Liver (tissue), 3 donors: ENCODE measurements around the gene CCDC154.

Source experiments
- EGR1 ChIP-seq, 2 donors: IDR thresholded peaks; 2 replicates each; pipeline ENCODE4 v1.6.1; 2016 to 2018; ENCODE audit warnings: antibody characterized with exemption in 2 of 2, low read depth in 2 of 2
- FOXA1 ChIP-seq: IDR thresholded peaks from 2 replicates; pipeline ENCODE4 v1.6.1; 2016; ENCODE audit warnings: antibody characterized with exemption
- JUND ChIP-seq, 2 donors: IDR thresholded peaks; 2 replicates each; pipeline ENCODE4 v1.6.1; 2016; ENCODE audit warnings: antibody characterized with exemption in 2 of 2
- RAD21 ChIP-seq, 2 donors: IDR thresholded peaks; 2 replicates each; pipeline ENCODE4 v1.6.1; 2016; ENCODE audit warnings: antibody characterized with exemption in 2 of 2, mild to moderate bottlenecking in 2 of 2
- RXRA ChIP-seq, 2 donors: IDR thresholded peaks; 2 replicates each; pipeline ENCODE4 v1.6.1; 2017 to 2018; ENCODE audit warnings: antibody characterized with exemption in 2 of 2, mild to moderate bottlenecking in 1 of 2
- SP1 ChIP-seq: IDR thresholded peaks from 2 replicates; pipeline ENCODE4 v1.6.1; 2018; ENCODE audit warnings: antibody characterized with exemption, mild to moderate bottlenecking
- TAF1 ChIP-seq: conservative IDR thresholded peaks from 2 replicates; pipeline ENCODE4 v1.6.1; 2016; ENCODE audit warnings: antibody characterized with exemption, mild to moderate bottlenecking
- YY1 ChIP-seq: IDR thresholded peaks from 2 replicates; pipeline ENCODE4 v1.6.1; 2016; ENCODE audit warnings: antibody characterized with exemption, mild to moderate bottlenecking
- TF ChIP-seq, protein P1 (sequence below): fragments of 150-350 bp; IDR thresholded peaks from 2 replicates; pipeline ENCODE4 v1.5.1; 2017; ENCODE audit warnings: improper control_type of control experiment, low read depth, low read length; ENCODE audit not compliant: missing input control
- TF ChIP-seq, protein P2 (sequence below): IDR thresholded peaks from 2 replicates; pipeline ENCODE4 v1.6.1; 2016; ENCODE audit warnings: antibody characterized with exemption, mild to moderate bottlenecking
- TF ChIP-seq, protein P3 (sequence below): IDR thresholded peaks from 2 replicates; pipeline ENCODE4 v1.6.1; 2016; ENCODE audit warnings: antibody characterized with exemption
- donor health status: healthy.
- donor health status: healthy.

DNA sequence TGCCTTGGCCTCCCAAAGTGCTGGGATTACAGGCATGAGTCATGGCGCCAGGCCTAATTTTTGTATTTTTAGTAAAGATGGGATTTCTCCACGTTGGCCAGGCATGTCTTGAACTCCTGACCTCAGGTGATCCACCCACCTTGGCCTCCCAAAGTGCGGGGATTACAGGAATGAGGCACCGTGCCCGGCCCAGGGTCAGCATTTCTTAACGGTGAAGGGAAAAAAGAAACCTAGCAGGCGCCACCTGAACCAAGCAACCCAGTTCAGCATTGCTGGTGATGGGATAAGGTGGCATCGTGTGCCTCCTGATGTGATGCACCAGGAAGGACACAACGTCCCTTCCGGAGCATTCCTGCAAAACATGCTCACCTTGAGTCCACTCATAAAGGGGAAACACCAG, 32.7 kb upstream of the CCDC154 start:
- TF ChIP-seq, protein P1, sequence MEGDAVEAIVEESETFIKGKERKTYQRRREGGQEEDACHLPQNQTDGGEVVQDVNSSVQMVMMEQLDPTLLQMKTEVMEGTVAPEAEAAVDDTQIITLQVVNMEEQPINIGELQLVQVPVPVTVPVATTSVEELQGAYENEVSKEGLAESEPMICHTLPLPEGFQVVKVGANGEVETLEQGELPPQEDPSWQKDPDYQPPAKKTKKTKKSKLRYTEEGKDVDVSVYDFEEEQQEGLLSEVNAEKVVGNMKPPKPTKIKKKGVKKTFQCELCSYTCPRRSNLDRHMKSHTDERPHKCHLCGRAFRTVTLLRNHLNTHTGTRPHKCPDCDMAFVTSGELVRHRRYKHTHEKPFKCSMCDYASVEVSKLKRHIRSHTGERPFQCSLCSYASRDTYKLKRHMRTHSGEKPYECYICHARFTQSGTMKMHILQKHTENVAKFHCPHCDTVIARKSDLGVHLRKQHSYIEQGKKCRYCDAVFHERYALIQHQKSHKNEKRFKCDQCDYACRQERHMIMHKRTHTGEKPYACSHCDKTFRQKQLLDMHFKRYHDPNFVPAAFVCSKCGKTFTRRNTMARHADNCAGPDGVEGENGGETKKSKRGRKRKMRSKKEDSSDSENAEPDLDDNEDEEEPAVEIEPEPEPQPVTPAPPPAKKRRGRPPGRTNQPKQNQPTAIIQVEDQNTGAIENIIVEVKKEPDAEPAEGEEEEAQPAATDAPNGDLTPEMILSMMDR: no peak
- no peak for TF ChIP-seq FOXA1
- TF ChIP-seq RXRA (IDR thresholded peaks at IDR 0.05): no peak
- no peak for TF ChIP-seq YY1
- TF ChIP-seq, protein P2, sequence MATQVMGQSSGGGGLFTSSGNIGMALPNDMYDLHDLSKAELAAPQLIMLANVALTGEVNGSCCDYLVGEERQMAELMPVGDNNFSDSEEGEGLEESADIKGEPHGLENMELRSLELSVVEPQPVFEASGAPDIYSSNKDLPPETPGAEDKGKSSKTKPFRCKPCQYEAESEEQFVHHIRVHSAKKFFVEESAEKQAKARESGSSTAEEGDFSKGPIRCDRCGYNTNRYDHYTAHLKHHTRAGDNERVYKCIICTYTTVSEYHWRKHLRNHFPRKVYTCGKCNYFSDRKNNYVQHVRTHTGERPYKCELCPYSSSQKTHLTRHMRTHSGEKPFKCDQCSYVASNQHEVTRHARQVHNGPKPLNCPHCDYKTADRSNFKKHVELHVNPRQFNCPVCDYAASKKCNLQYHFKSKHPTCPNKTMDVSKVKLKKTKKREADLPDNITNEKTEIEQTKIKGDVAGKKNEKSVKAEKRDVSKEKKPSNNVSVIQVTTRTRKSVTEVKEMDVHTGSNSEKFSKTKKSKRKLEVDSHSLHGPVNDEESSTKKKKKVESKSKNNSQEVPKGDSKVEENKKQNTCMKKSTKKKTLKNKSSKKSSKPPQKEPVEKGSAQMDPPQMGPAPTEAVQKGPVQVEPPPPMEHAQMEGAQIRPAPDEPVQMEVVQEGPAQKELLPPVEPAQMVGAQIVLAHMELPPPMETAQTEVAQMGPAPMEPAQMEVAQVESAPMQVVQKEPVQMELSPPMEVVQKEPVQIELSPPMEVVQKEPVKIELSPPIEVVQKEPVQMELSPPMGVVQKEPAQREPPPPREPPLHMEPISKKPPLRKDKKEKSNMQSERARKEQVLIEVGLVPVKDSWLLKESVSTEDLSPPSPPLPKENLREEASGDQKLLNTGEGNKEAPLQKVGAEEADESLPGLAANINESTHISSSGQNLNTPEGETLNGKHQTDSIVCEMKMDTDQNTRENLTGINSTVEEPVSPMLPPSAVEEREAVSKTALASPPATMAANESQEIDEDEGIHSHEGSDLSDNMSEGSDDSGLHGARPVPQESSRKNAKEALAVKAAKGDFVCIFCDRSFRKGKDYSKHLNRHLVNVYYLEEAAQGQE: no peak
- TF ChIP-seq TAF1: no peak
- TF ChIP-seq EGR1 (IDR thresholded peaks at IDR 0.05; ENCODE audit: low read depth in 2 of 2): no peak
- TF ChIP-seq, protein P3, sequence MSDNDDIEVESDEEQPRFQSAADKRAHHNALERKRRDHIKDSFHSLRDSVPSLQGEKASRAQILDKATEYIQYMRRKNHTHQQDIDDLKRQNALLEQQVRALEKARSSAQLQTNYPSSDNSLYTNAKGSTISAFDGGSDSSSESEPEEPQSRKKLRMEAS: no peak
- TF ChIP-seq JUND (IDR thresholded peaks at IDR 0.05): no peak
- TF ChIP-seq SP1: no peak
- no peak for TF ChIP-seq RAD21 (IDR thresholded peaks at IDR 0.05)
